GM04504 (cell line): ENCODE data around the gene HIVEP2.

Experiments
- DNase-seq: peaks from one replicate; pipeline ENCODE4 v3.0.0-alpha.2; 2012; ENCODE audit warnings: low read depth

HIVEP2 gene

DNA sequence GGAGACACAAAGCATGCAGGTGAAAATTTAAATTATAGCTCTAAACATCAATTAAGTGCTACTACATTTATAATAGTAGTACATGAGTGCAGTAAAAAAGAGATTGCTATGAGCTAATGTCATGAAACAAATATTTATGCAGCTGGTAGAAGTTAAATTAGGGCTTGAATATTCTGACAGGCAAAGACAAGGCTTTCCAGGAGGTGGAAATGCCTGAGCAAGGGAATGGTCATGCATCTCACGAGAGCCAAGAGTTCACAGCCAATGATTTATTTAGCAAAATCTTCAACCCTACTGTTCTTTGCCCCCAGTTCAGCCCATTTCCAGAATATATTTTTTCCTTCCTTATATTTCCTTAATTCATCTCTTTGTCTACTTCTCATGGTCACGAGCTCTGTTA lies 128.9 kb downstream of the HIVEP2 start:
- DNase-seq, result no peak

DNA sequence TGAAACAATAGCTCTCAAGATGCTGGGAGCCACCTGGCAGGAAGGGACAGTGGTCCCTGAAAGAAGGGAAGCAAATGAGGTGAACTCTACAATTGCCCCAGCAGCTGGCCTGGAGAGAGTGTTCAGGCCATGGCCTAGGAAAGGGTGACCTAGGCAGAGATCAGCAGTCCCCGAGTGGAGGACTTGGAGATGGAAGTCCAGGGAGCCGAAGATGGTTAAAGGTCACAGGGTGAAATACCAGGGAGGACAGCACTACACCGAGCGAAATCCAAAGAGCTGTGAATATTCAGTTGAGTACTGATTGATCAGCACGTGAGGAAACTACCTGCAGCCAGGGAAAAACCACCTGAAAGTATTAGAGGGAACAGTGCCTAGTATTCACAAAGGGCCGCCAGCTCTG lies 133.1 kb downstream of the HIVEP2 start:
- DNase-seq, result no peak

DNA sequence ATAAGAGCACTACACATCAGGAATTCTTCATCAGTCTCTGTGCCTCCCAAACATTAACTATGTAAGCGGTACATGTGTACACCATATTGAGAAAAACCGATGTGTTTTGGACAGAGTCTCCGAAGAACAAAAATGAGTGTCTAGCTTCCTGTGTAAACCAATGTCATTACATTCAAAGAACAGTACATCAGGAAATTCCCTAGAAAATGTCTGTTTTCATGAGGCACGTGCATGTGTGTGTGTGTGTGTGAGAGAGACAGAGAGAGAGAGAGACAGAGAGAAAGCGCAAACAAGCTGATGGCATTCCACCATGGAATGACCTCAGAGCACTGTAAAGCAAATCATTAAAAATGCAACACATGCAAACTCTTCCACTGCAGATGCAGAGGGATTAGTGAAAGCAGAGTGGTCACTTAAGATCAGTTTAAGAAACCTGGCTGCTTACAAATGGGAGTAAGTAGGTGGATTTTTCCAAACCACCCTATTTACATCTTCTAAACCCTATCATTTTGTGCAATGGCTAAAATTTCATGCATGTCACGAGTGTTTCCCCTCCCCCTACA lies 133.9 kb downstream of the HIVEP2 start:
- DNase-seq, result peak; percentile 59

DNA sequence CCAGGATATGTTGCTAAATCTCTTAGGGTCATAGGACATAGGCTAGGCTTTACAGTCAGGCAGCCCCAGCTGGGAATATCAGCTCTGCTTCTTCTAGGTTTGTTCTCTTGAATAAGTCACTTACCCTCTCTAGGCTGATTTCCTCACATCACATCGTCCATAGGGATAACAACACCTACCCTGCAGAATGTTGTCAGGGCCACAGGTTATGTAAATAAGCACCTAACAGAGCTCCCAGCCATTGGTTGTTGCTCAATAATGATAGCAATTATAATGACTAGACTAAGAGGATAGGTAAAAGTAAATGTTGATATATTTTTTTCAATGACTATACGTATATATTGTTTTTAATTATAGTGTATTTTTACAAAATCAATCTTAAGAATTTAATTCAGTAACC lies 135.0 kb downstream of the HIVEP2 start:
- no peak for DNase-seq

DNA sequence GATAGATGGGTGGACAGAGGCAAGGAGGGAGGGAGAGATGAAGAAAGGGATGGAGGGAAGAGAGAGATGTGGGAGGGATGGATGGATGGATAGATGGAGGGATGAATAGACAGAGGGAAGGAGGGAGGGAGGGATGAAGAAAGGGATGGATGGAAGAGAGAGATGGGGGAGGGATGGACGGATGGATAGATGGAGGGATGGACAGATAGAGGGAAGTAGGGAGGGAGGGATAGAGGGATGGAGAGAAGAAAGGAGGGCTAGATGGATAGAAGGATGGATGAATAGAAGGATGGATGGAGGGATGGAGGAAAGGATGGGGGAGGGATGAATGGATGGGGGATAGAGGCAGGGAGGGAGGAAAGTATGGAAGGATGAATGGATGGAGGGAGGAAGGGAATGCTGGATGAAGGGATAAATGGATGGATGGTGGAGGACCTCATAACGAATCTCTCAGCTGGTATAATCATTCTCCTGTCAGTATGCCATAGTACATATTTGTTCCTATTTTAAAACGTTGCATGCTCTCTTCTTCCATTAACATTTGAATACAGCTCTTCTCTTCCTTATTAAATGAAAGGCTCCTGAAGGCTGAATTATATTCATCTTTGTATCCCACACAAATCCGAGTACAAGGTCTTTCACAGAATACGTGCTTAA lies 136.4 kb downstream of the HIVEP2 start:
- DNase-seq, result no peak

DNA sequence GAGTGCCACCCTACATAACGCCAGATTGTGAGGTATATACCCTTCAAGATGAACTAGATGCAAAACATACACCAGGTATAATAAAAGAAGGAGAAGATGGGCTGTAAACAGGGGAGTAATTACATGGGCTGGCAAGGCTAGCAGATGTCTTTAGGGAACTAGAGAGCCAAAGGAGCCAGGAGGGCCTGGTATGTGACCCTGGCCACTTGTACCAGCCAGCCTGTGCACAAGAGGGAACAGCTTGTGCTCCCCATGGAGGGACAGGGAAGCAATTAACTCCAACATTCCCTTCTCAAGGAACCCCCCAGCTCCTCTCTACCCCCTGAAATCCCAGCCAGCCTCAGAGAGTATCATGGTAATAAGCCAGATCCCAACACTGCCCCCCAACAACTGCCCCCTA lies 139.9 kb downstream of the HIVEP2 start:
- no peak for DNase-seq

DNA sequence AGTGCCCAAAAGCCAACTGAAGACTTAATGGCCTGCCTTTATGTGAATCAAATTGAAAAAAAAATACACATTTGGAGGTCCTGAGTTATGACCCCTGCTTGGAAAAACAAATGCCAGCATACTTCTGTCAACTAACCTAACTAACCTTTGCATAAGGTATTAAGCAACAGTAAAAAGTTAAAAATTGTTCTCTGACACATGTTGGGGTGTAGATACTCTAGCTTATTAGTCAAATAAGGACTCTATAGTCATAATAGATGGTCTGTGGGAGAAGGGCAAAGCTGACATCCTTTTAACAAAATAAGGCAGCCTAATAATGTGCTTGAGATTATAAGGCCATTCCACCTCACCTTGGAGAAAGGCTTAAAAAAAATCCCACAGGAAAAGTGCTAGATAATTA lies 140.5 kb downstream of the HIVEP2 start:
- DNase-seq, result no peak

DNA sequence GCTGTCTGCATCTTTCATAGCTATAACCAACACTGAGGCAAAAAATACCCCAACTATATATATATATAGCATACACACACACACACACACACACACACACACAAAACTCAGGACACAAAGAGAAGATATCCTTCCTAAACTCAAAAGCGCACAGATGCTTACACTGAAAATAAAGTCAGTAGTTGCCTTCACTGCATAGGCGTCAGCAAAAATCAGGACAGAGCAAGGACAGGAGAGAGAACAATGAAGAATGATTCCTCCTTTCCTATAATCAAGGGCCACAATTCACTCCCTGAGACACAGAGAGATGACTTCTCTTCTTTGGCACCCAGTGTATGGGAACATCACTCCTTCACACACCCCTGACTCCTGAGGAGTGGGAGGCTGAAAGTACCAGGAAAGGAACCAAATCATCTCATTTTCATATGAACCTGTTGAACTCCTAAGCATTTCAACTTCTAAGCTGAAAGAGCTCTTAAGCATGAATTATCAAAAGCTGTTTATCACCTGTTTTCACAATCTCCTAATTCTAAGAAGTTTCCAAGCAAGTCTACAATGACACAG lies 141.4 kb downstream of the HIVEP2 start:
- DNase-seq, result no peak

DNA sequence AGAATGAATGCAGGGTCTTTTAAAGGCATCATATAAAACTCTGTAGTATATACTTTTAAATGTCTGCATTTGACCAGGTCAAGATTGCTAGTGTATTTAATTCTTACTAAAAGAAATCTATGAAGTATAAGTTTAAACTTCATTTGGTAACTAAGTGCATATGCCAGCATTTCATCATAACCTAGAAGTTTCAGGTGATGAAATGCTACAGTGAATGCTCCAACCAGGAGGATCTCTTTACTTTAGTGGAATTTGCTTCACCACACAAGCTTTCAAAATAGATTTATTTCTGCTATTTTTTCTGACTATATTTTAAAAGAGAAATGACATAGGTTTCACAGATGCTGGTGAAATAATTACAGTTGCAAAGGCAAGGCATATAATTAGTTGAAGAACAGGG lies 141.9 kb downstream of the HIVEP2 start:
- DNase-seq, result no peak

DNA sequence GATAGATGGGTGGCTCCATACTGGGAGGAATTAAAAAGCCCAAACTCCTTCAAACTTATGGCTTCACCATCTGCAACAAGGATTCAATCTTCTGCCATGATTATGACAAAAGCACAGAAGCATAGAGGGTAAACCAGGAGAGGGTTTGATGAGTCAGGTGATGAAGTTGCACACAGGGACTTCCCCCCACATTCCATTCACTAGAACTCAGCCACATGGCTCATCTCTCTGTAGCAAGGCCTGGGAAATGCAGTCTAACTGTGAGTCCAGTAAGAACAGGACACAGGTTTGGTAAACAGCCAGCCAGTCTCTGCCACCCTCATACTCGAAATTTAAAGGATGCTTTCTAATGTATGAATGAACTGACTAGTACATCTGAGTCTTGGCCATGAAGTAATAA lies 142.9 kb downstream of the HIVEP2 start:
- peak; percentile 96 for DNase-seq

DNA sequence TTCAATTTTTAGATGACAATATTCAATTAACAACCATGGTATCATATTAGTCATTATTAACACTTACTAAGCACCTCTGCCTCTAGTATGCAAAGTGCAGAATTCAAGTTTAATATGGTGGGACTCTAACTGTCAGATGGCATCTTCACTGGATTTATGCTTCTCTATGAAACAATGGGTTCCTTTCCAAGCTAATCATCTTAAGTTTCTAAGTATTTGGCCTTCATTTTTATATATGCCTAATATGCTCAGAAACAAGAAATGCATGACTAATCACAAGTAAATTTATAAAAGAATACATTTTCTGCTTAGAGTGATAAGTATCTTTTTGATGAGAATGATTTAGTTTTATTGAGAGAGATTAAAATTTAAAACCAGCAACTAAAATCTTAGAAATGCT lies 144.7 kb downstream of the HIVEP2 start:
- DNase-seq, result no peak

DNA sequence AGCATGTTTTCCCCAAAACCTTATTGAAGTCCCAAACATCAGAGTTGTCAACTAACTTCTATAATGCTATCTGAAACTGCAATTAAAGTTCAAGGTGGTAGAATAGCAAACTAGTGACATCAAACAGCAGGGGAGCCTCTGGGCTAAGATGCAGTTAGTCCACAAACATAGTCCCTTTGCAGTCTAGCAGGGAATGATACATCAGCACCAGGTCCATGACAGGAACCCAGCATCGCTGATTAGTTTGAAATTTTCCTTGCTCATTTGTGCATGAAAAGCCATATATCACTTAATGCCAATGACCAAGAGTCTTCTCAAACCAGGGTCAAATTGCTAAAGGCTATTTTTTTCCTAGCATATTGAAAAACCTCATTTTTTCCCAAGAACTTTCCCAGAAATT lies 145.3 kb downstream of the HIVEP2 start:
- DNase-seq, result no peak

DNA sequence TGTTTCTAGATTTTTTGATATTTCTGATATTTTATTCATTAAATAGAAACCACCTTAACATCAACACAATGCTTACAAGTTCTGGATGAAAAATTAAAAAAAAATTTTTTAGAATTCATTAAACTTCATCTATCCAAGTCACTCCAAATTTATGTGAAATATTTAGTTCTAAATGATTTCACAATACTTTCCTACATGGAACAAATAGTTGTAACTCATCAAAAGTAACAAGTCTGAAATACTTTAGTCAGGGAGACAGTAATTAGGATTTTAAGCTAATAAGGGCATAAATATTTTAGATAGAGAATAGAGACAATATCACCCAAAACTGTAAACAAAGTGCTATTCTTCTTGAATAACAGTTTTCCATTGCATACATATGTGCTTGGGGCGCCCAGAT lies 147.8 kb downstream of the HIVEP2 start:
- DNase-seq, result no peak

DNA sequence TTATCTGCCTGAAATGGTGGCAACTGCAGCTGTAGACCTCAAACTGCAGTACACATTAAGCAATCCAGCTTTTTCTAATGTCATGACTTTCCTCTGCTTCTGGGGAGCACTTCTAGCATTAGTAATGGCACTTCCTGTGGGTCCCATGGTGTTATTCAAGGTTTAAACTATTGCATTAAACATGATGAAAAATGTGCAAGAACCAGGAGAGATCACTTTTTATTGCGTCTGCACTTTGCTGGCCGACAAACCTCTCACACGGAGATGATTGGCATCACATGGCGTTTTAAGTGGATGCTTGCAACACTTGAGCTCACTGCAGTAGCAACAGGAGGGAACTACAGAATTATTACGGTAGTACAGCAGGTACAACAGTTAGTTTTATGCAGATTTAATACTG lies 148.4 kb downstream of the HIVEP2 start:
- peak; percentile 55 for DNase-seq

DNA sequence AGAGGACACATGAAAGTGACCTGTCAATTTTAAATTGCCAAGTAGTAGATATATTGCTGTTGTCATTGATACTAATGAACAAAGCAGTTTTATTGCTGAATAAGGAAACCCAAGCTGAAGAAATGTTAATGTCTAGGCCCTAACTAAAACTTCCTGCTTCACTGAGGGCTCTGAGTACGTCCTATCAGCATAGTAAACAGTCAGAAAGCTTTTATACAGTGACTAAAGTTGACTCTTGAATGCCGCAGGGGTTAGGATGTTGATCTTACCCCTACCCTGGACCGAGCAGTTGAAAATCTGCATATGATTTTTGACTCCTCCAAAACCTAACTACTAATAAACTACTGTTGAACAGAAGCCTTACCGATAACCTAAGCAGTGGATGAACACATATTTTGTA lies 149.0 kb downstream of the HIVEP2 start:
- DNase-seq, result no peak

DNA sequence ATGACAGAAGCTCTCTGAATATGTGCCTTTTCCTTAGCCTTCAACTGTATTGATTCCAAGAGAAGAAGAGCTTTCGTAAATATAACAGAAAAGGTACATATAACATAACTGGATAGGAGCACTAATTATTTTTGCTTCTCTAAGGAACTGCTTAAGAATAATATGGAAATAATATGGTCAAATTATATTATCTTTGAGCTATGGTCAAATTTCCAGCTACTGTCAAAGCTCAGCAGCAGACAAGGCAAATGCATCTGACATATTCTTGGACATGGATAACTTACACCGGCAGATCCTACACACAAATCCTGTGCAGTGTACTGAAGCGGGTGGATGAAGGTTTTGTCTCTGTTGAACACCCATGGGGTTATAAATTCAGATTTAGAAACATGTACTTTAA lies 150.6 kb downstream of the HIVEP2 start:
- DNase-seq, result no peak

DNA sequence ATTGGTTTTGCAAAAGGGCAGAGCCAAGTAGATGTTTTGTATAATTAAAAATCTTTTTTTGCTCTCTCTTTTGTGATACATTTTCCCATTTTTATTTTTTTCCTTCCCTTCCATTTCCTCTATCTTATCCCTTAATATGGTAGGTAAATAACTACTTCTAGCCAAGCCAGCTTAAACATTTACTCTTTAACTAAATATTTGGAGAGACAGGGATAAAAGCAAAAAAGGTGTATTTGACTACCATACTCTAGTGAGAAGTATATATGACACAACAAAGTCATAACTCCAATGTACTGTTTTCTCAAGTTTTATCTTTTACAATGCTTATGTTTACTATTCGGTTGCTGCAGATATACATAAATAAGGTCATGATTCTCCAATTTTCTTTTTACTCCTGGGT lies 154.7 kb downstream of the HIVEP2 start:
- no peak for DNase-seq

DNA sequence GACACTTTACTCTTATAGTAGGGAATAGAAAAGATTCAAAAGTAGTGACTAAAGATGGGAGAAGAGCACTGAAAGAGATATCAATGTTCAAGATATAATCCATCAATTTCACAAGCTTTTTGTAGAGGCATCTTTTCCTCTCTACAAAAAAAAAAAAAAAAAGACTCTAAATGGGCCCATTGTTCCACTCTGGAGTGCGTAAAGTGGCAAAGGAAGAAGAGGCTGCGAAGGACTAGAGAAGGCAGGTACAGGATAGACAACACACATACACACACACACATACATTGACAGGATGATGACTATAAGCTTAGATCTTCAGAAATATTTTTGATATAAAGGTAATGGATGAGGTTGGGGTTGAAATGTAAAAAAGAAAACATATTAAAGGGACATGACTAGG lies 157.6 kb downstream of the HIVEP2 start:
- no peak for DNase-seq

DNA sequence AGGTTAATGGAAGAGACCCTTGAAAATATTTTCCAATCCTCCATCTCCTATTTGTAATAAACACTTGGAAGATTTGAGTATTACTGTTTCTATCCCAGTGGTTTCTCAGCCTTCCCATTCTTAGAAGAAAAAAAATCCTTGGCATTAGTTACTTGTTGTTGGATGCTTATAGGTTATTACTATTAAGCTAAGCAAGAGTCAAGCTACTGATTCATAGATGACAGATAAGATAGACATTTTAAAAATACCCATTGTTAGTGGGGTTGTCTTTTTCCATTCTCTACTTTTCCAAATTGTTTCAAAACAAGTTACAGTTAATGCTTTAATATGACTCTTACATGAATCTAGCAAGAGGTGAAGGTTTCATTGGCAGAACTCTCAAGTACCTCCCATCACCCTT lies 158.5 kb downstream of the HIVEP2 start:
- DNase-seq, result no peak

DNA sequence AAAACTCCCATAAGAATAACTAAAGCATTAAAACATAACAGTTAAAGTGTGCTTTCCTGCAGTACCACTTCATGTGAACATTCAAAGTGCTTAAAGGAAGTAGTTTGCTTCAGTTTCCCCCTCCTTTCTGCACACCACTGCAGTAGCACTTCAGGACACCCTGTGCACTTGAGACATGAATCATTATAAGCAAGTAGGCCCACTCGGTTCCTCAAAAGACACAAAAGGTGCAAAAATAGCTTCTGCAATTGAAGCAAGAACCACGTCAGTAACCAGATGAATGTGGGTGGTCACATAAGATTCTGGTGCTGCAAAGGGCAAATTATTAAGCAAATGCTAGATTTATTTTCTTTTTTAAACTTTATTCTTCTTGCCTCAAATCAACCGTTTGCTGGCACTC lies 160.6 kb downstream of the HIVEP2 start:
- no peak for DNase-seq

DNA sequence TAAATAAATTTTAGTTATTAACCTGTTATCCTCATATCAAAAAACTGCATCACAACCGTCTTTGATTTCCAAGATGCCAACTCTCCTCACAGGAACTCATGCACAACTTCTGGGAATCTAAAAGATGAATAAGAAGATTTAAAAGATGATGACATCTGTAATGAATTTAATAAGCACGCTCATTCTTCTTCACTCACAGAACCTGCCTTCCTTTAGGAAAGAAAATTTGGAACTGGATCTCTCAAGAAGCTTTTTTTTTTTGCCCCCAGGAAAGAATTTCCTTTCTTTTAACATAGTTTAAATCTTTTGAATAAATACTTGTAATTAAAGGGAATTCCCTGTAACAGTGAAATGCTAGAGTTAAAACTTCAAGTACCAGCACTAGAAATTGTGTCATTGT lies 161.5 kb downstream of the HIVEP2 start:
- no peak for DNase-seq

DNA sequence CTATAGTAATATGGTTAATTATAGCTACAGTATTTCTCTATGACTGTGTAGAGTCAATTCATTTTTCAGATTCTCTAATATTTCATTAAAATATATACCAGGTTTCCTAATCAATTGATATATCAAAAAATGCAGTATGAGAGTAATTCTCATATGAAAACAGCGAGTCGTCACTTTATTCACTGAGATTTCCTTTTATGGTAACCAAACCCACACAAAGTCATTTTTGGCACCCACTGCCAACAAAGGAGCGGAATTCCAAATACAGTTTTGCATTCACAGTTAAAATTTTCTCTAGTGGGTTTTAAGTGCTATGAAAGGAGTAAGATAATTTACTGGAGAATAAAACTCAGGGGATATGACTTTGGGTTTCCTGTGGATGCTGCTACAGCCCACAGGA lies 163.8 kb downstream of the HIVEP2 start:
- DNase-seq, result no peak

DNA sequence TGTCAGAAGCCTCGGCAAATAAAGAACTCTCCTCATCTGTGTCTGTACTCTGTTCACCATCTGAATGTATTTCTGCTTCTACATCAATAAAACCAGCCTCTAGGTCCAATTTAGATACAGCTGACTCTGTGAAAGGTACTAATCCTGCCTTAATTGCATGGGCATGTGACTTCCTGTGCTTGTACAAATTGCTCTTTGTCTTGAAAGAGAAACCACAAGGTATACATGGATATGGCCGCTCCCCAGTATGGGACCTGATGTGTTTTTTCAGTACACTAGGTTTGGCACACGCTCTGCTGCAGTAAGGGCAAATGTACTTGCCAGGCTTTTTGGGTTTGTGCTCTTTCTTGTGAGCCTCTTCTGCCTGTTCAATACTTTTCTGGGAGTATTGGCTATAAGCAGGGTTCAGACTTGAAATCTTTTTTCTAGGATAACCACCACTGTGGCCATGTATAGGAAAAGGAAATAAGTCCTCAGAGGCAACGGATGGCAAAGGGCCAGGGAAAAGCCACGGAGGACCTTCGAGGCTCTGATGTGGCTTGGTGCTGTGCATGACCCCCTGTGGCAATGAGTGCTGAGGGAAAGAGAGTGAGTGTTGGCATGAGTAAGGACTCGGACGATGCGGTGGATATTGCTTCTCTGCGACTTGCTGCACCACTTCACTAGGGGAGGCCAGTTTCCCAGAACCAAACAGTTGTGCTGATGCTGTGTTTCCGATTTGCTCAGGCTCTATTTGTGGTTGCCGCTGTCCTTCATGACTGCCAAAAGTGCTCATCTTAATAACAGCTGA lies 170.9 kb downstream of the HIVEP2 start:
- no peak for DNase-seq
